Activated CD4-positive, CD25-positive, alpha-beta regulatory T cell treated with anti-CD3 and anti-CD28 coated beads, Interleukin-2, amount 50 U/mL, for 24 hours (primary cell): Measurements from ENCODE around the gene CMTM4.
"Not testable (repeated sequence)": the region's sequence is repeated elsewhere in the genome, so short reads cannot be mapped to it uniquely, and the experiment has no call there.

Experiments used
- ATAC-seq, 2 donors: fragments of 150-1000 bp; cut with Tn5 transposase; one replicate each; pipeline ENCODE4 v1.10.0; 2021; ENCODE audit warnings: mild to moderate bottlenecking in 1 of 2, moderate library complexity in 1 of 2

CMTM4 gene

DNA sequence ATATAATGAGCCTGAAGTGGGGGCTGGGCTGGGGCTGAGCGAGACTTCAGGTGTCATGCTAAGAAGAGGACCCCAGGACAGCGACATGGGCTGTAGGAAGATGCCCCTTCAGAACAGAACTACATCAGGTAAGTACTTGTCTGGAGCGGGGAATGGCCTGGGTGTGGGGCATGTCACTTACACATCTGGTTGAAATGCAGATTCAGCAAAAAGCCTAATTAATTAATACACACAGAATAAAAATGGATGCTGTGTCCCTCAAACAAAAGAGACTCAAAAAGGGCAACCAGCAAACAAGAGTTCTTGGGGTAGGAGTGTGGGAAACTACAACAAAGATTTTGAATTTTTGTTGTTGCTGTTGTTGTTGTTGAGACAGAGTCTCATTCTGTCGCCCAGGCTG, 105.5 kb downstream of the CMTM4 start:
- no peak for ATAC-seq

GRCh38 chr16:66590322-66590721, 106.2 kb downstream of the CMTM4 start:
- peak; percentile 65 to 71 for ATAC-seq

- peak; percentile 75 to 85 for ATAC-seq
Measured at GRCh38 chr16:66588981-66589713, 107.4 kb downstream of the CMTM4 start.

DNA sequence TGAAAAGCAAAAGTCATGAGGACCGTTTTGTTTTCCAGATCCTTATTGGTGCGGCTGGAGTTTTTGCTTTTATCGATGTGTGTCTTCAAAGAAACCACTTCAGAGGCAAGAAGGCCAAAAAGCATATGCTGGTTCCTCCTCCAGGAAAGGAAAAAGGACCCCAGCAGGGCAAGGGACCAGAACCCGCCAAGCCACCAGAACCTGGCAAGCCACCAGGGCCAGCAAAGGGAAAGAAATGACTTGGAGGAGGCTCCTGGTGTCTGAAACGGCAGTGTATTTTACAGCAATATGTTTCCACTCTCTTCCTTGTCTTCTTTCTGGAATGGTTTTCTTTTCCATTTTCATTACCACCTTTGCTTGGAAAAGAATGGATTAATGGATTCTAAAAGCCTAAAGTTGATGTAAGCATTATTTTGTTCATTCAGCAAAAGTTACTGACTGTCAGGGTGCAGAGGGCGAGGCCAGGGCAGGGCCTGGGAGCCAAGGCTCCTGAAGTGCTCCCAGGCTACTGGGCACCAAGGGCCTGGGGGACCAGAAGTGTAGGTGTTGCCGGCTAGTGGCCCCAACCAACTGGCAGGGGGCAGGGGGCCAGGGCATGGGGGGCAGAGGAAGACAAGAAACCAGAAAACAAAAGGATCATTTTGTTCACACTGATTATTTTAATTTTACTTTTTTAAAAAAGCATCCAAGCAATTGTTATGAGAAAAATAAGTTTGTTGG, 108.5 kb downstream of the CMTM4 start:
- ATAC-seq: no peak

DNA sequence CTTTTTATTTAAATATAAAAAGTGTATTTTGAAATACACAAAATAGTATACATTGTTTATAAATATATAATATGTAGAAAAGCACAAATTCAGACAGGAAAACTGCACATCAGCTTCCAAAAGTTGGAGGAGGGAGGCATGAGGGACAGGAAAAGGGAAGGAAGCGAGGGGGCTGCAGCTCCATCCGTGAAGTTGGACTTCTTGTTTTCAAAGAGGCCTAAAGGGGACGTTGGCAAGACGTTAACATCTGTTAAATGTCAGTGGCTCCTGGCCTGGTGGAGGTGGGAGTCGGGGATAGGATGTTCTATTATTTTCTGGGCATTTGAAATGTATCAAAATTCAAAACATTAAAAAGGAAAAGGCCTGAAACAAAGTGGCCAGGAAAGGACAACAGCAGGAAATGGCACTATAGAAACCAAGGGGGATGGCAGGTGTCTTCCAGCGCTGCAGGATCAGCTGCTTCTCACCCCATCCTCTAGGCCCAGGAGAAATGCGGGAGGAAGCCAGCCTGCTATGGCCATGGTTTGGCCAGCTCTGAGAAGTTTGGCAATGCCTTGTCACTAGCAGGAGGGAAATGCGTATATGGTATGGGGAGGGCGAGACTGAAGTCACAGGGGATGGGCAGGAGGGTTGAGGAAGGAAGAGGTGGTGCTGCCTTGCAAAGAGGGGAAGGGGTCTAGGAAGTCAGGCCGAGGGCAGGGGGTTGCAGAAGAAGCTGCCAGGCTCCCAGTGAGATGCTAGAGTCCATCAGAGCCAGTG, 110.9 kb downstream of the CMTM4 start:
- no peak for ATAC-seq

GRCh38 chr16:66581246-66581952, 115.1 kb downstream of the CMTM4 start:
- ATAC-seq: no peak

DNA sequence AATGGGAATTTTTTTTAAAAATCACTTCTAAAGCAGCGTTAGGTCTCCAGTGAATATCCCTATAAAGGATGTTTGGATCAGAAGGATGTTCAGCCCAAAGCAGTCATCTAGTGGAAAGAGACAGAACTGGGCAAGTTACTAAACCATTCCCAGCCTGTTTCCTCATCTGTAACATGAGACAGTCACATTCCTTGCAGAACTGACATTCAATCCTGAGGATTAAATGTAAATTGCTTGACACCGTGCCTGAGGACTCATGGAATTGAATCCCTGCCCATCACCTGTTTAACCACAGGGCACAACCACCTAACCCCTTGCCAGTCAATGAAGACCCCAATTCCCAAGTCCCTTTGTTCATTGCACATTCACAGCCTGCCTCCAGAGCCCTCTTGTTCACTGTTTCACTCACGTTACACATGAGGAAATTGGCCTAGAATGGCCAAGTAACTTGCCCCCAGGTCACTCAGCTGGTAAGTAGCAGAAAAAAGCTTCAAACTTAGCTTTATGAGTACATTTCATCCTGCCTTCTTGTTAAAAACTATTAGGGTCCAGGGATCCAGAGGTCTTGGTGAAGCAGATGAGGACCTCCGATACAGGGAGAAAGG, 115.8 kb downstream of the CMTM4 start:
- no peak for ATAC-seq

DNA sequence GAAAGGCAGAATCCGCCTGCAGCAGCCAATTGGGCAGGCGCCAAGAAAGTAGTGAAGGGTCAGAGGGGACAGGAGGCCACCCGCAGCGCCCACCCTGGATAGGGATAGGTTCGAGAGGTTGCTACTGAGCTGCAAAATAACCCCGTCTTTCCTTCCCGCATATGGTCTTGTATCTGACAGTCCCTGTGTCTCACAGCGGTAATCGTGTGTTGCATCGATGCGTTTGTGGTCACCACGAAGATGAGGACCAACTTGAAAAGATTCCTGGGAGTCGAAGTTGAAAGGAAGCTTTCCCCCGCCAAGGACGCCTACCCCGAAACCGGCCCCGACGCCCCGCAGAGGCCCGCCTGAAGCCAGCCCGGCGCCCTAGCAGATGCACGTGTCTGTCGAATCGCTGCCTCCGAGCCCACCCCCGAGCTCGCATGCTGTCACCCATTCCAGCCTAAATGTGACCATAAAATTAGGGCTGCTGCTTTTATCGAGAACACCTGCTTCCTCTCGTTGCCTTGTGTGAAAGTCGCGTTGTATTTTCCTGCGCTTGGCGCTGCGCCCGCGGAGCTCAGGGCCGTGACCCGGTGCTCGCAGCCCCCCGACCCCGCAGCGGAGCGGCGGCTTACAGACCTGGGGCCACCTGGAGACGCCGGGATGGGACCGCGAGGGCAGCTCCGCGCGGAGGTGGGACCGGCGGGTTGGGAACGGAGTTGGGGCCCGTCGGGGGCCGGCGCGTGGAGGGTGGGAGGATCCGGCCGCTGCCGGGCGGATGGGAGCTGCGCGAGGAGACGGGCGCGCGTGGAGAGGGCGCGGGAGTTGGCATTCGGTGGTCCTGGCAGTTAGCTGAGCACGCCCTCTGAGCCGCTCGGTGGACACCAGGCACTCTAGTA, 117.7 kb downstream of the CMTM4 start, which contains the start of gene CMTM2:
Gene CMTM2, plus strand, starts transcription at position 813 of the 881 bp plus-strand sequence. CDS start 145 bp downstream, outside the sequence.
- peak in 1 of 2 donors; percentile 38 for ATAC-seq

DNA sequence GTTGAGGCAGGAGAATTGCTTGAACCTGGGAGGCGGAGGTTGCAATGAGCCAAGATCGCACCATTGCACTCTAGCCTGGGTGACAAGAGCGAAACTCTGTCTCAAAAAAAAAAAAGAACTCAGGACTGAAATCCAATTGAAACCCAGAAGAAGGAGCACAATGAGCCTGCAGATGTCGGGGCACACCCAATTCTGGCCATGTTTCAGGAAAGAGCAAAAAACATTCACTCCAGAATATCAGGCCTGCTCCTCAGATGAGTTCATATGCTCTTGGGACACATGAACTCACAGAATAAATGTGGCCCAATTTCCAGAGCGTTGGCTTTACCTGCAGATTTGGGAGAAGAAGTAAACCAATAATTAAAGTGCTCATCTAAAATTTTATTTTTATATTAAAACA, 120.2 kb downstream of the CMTM4 start:
- no peak for ATAC-seq

DNA sequence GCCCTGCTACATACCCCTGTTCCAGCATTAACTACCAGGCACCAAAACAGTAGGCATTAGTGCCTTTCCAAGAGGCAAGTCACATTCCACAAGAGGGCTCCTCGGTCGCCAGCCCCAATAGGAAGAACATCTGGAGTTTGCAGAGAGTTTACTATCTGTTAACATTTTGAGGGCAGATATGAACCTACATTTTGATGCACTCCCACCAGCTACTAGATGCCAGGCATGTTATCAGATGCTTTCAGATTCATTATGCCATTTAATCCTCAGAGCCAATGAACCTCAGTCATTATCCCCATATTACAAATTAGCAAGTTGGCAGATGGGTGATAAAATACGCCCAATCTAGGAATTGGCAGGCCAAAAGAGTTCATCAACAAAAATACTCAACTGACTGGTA, 121.5 kb downstream of the CMTM4 start:
- ATAC-seq: no peak

GRCh38 chr16:66574531-66574930, 122.0 kb downstream of the CMTM4 start:
- ATAC-seq: no peak

DNA sequence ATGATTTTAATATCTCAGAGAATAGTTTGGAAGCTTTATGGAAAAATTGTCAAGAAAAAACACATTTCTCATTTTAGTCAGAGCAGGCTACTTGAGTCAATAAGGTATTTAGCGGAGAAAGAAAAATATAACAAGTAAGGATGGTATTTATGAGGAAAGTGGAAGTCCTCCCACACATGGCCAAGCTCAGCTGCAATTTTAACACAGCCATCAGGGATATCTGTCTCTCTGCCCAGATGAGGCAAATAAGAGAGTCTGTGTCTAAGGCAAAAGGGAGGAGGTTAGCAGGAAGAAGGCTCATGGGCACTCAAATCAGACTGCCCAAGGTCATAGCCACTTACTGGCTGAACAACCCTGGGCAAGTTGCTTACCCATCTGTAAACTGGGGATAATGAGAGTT, 122.5 kb downstream of the CMTM4 start:
- ATAC-seq: no peak

DNA sequence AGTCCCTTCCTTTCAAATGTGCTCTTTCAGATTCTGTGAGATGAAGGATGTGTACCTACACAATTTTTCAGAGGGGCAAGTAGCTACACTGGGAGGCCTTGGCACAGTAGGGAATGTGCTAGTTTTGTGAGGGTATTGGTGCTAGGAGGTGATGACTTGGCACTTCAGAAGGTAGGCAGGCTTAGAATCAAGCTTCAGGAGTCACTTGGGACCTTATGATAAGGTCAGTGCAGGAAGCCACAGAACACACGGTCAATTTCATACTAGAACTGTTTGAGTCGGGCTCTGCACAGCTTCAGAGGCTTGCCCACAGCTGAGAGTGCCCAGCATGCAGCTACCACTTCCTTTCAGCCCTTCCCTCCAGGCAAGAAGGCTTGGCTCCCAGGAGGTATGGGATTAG, 124.2 kb downstream of the CMTM4 start:
- ATAC-seq: no peak

- ATAC-seq: no peak
Measured at GRCh38 chr16:66569827-66570405, 126.6 kb downstream of the CMTM4 start.

DNA sequence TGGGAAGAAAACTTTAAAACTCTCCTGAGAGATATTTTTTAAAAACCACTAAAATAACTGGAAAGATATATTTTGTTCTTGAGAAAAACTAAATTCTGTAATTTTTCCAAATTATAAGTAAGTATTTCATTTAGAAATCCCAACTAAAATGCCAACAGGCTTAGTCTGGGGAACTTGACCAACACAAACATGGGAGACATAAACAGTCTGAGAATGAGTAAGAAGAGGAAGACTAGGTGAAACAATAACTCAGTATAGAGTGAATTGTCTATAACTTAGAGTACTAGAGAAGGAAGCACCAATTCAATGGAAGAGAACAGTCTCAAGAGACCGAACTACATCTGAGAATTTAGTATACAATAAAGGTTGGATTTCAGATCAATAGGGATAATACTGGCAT, 127.4 kb downstream of the CMTM4 start:
- no peak for ATAC-seq

DNA sequence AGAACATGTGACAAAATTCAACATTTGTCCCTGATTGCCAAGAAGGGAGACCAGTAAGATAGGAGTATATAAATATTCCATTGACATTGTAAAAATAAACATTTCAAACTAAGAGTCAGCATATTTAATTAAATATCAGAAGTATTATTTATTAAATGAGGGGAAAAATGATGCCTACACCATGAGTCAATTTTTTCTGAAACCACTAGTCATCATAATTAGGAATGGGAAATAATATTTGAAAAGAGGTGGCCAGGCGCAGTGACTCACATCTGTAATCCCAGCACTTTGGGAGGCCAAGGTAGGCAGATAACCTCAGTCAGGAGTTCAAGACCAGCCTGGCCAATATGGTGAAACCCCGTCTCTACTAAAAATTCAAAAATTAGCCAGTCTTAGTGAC, 128.2 kb downstream of the CMTM4 start:
- ATAC-seq: no peak

- ATAC-seq: not testable (repeated sequence)
Measured at GRCh38 chr16:66567270-66567669, 129.3 kb downstream of the CMTM4 start.

- ATAC-seq: no peak
Measured at GRCh38 chr16:66566051-66566901, 130.3 kb downstream of the CMTM4 start, which contains the start of gene CMTM1. Gene CMTM1 (plus strand): TSS chr16:66566439. CDS start chr16:66566514, 75 bp downstream.
